ENCODE results near the gene GTF2H2C. TPM values are rescaled to one million over a fixed set of nuclear protein-coding genes. Genes with fewer than 3 reads are reported as not detected.
"Not testable (repeated sequence)": the region's sequence is repeated elsewhere in the genome, so short reads cannot be mapped to it uniquely, and the experiment has no call there.

Gene GTF2H2C
- total RNA-seq, 3 donors from 2014 or later (not counting 1 experiment from before 2014, with no cell fraction given), result 19.7 to 44.4 (median 35.1) TPM

GRCh38 chr5:69601947-69602346 lies 42.0 kb downstream of the GTF2H2C start:
- WGBS (ENCODE audit: insufficient coverage), result no CpG with 5 or more reads among the region's 6 CpGs
- H3K27me3 Mint-ChIP-seq (ENCODE audit: low read depth in 2 of 2); H3K4me1 ChIP-seq (ENCODE audit: control insufficient read depth, insufficient read depth, low read length); H3K27me3 ChIP-seq (ENCODE audit: control insufficient read depth, insufficient read depth, low read length); ATAC-seq; H3K4me3 Mint-ChIP-seq; H3K36me3 Mint-ChIP-seq; DNase-seq; H3K4me3 ChIP-seq (ENCODE audit: low read length); H3K27ac Mint-ChIP-seq; H3K36me3 ChIP-seq (ENCODE audit: control insufficient read depth, insufficient read depth, low read length); intact Hi-C loops (cut with micrococcal nuclease); H3K27ac ChIP-seq (ENCODE audit: low read length); H3K9me3 Mint-ChIP-seq; H3K9me3 ChIP-seq (ENCODE audit: control insufficient read depth, insufficient read depth, low read length); H3K4me1 Mint-ChIP-seq: not testable (repeated sequence)

- H3K4me1 ChIP-seq (ENCODE audit: control insufficient read depth, insufficient read depth, low read length); H3K27ac ChIP-seq (ENCODE audit: low read length); H3K27me3 ChIP-seq (ENCODE audit: control insufficient read depth, insufficient read depth, low read length); H3K4me1 Mint-ChIP-seq; H3K27me3 Mint-ChIP-seq (ENCODE audit: low read depth in 2 of 2); H3K4me3 ChIP-seq (ENCODE audit: low read length); H3K9me3 ChIP-seq (ENCODE audit: control insufficient read depth, insufficient read depth, low read length); intact Hi-C loops (cut with micrococcal nuclease); H3K36me3 ChIP-seq (ENCODE audit: control insufficient read depth, insufficient read depth, low read length); H3K9me3 Mint-ChIP-seq; H3K36me3 Mint-ChIP-seq; DNase-seq; H3K27ac Mint-ChIP-seq; H3K4me3 Mint-ChIP-seq; ATAC-seq: not testable (repeated sequence)
- WGBS (ENCODE audit: insufficient coverage), result no CpG with 5 or more reads among the region's 6 CpGs
These were observed 46.8 kb downstream of the GTF2H2C start for GRCh38 chr5:69606839-69607238.

GRCh38 chr5:69607750-69608149 lies 47.8 kb downstream of the GTF2H2C start:
- H3K4me1 ChIP-seq (ENCODE audit: control insufficient read depth, insufficient read depth, low read length); H3K4me1 Mint-ChIP-seq; H3K27me3 Mint-ChIP-seq (ENCODE audit: low read depth in 2 of 2); H3K36me3 Mint-ChIP-seq; intact Hi-C loops (cut with micrococcal nuclease); H3K4me3 Mint-ChIP-seq; H3K9me3 Mint-ChIP-seq; H3K9me3 ChIP-seq (ENCODE audit: control insufficient read depth, insufficient read depth, low read length); ATAC-seq; H3K27ac Mint-ChIP-seq; H3K36me3 ChIP-seq (ENCODE audit: control insufficient read depth, insufficient read depth, low read length); H3K27me3 ChIP-seq (ENCODE audit: control insufficient read depth, insufficient read depth, low read length); H3K4me3 ChIP-seq (ENCODE audit: low read length); H3K27ac ChIP-seq (ENCODE audit: low read length); DNase-seq: not testable (repeated sequence)
- WGBS (ENCODE audit: insufficient coverage), result no CpG with 5 or more reads among the region's 1 CpG

GRCh38 chr5:69608861-69609496 lies 49.0 kb downstream of the GTF2H2C start:
- H3K27ac Mint-ChIP-seq; H3K4me3 ChIP-seq (ENCODE audit: low read length); DNase-seq; ATAC-seq; H3K9me3 ChIP-seq (ENCODE audit: control insufficient read depth, insufficient read depth, low read length); H3K36me3 ChIP-seq (ENCODE audit: control insufficient read depth, insufficient read depth, low read length); H3K4me1 ChIP-seq (ENCODE audit: control insufficient read depth, insufficient read depth, low read length); H3K27me3 Mint-ChIP-seq (ENCODE audit: low read depth in 2 of 2); H3K27ac ChIP-seq (ENCODE audit: low read length); H3K27me3 ChIP-seq (ENCODE audit: control insufficient read depth, insufficient read depth, low read length); H3K9me3 Mint-ChIP-seq; H3K4me1 Mint-ChIP-seq; intact Hi-C loops (cut with micrococcal nuclease); H3K4me3 Mint-ChIP-seq; H3K36me3 Mint-ChIP-seq: not testable (repeated sequence)
- WGBS (ENCODE audit: insufficient coverage), result no CpG with 5 or more reads among the region's 6 CpGs

GRCh38 chr5:69614843-69615242 lies 54.9 kb downstream of the GTF2H2C start:
- H3K4me3 Mint-ChIP-seq; H3K4me3 ChIP-seq (ENCODE audit: low read length); intact Hi-C loops (cut with micrococcal nuclease); H3K27me3 ChIP-seq (ENCODE audit: control insufficient read depth, insufficient read depth, low read length); H3K27ac ChIP-seq (ENCODE audit: low read length); H3K36me3 Mint-ChIP-seq; H3K27ac Mint-ChIP-seq; H3K27me3 Mint-ChIP-seq (ENCODE audit: low read depth in 2 of 2); H3K4me1 ChIP-seq (ENCODE audit: control insufficient read depth, insufficient read depth, low read length); H3K4me1 Mint-ChIP-seq; H3K9me3 Mint-ChIP-seq; H3K36me3 ChIP-seq (ENCODE audit: control insufficient read depth, insufficient read depth, low read length); DNase-seq; H3K9me3 ChIP-seq (ENCODE audit: control insufficient read depth, insufficient read depth, low read length): not testable (repeated sequence)
- peak in 2 of 3 donors; percentile 31 to 42 for ATAC-seq
- WGBS (ENCODE audit: insufficient coverage), result no CpG with 5 or more reads among the region's 7 CpGs

- WGBS (ENCODE audit: insufficient coverage), result 98% methylated on average over 2 of the region's 9 CpGs
- H3K4me1 ChIP-seq (ENCODE audit: control insufficient read depth, insufficient read depth, low read length); intact Hi-C loops (cut with micrococcal nuclease); H3K27ac ChIP-seq (ENCODE audit: low read length); H3K36me3 Mint-ChIP-seq; H3K27ac Mint-ChIP-seq; H3K27me3 ChIP-seq (ENCODE audit: control insufficient read depth, insufficient read depth, low read length); H3K27me3 Mint-ChIP-seq (ENCODE audit: low read depth in 2 of 2); ATAC-seq; H3K36me3 ChIP-seq (ENCODE audit: control insufficient read depth, insufficient read depth, low read length); H3K9me3 Mint-ChIP-seq; H3K4me3 ChIP-seq (ENCODE audit: low read length); H3K4me1 Mint-ChIP-seq; H3K4me3 Mint-ChIP-seq; H3K9me3 ChIP-seq (ENCODE audit: control insufficient read depth, insufficient read depth, low read length): not testable (repeated sequence)
- DNase-seq, result peak in 1 of 2 donors; percentile 0
These were observed 71.9 kb downstream of the GTF2H2C start for GRCh38 chr5:69631879-69632278.

Other genes starting within 250 kb of the GTF2H2C start
- gene CCDC125, start 227.4 kb upstream of the GTF2H2C start, total RNA-seq, result 10 to 100 TPM in 2 of 3 donors, 1 to 10 TPM in 1; 7.2 to 12.8 (median 12.2) TPM
- gene AK6, start 190.7 kb upstream of the GTF2H2C start, total RNA-seq, result 10 to 100 TPM in 1 of 3 donors, 1 to 10 TPM in 2; 5.8 to 10.8 (median 9.7) TPM
- 10 to 100 TPM; 38.3 to 53.8 (median 46.6) TPM for gene TAF9, start 190.7 kb upstream of the GTF2H2C start, total RNA-seq
- 10 to 100 TPM; 24.4 to 34.3 (median 24.6) TPM for gene RAD17, start 190.4 kb upstream of the GTF2H2C start, total RNA-seq
- gene MARVELD2, start 145.1 kb upstream of the GTF2H2C start, total RNA-seq, result under 1 TPM in 1 of 3 donors, not detected in 2; 0.50 TPM
- 1 to 10 TPM in 2 of 3 donors, under 1 TPM in 1; 0.68 to 1.8 (median 1.3) TPM for gene OCLN, start 67.4 kb upstream of the GTF2H2C start, total RNA-seq

Measured in natural killer cell (primary cell).